ENCODE results near the gene ZNF318.

ZNF318 gene

GRCh38 chr6:43290339-43290904 is 79.0 kb downstream of the ZNF318 start:
- H3K27ac ChIP-seq: no peak overlapping the region
- no peak overlapping the region for H3K4me3 ChIP-seq
- DNase-seq (ENCODE audit: low read depth, low spot score): no peak
- H3K36me3 ChIP-seq (ENCODE audit: insufficient read depth, low read length): no peaks in the 10 kb centered on the region
- no peaks in the 10 kb centered on the region for H3K9me3 ChIP-seq (ENCODE audit: low read depth, low read length)
- no peak overlapping the region for H3K9ac ChIP-seq (ENCODE audit: insufficient read length)
- TF ChIP-seq POLR2AphosphoS5 (IDR thresholded peaks at IDR 0.05; ENCODE audit: borderline replicate concordance, low read depth, low read length) (no peak), EZH2 (IDR thresholded peaks at IDR 0.05) (no peak), FOXP2 (optimal IDR thresholded peaks at IDR 0.05; ENCODE audit: control extremely low read depth, extremely low read length, insufficient read depth) (no peak)

DNA sequence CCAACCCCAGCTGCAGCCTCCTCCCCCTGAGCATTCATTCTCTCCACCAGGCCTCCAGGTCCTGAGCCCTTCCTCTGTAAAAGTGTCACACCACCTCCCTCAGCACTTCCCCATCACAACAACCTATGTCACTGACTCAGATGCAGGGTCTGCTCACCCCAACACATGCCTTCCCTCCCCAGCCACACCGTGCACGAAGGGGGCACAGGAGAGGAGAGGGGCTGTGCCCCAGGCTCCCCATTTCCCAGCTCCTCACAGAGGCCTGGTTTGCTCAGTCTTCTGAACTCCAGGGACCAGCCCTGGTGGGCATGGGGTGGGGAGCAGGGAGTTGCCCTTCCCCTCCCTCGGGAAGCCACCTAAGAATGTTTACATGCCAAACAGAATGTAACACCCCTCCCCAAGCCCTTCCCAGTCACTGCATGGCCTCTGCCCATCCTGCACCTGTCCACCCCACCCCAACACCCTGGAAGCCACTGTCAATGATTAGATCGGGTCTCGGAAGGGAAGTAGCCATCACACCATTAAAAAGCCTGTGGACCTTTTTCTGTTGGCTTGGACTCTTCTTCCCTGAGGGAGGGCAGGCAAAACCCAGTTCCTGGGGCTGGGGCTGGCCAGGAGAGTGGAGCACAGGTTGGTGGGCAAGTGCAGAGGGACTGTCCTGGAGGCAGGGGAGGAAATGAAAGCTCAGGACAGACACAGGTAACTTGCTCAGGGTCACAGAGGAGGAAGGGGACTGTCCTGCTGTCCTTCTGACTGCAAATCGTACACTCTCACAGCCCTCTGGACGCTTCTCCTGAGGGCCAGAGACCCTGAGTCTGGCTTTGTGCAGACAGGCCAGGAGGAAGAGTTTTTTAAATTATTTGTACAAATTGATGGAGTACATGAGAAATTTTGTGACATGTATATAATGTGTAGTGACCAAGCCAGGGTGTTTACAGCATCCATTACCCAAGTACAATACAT is 81.4 kb downstream of the ZNF318 start:
- Histone ChIP-seq H3K4me3 (no peak overlapping the region), H3K9ac (ENCODE audit: insufficient read length) (no peak overlapping the region), H3K27ac (no peak overlapping the region), H3K9me3 (ENCODE audit: low read depth, low read length) (no peaks in the 10 kb centered on the region), H3K36me3 (ENCODE audit: insufficient read depth, low read length) (no peaks in the 10 kb centered on the region)
- DNase-seq (ENCODE audit: low read depth, low spot score): no peak
- no peak for TF ChIP-seq FOXP2 (optimal IDR thresholded peaks at IDR 0.05; ENCODE audit: control extremely low read depth, extremely low read length, insufficient read depth)
- TF ChIP-seq POLR2AphosphoS5 (IDR thresholded peaks at IDR 0.05; ENCODE audit: borderline replicate concordance, low read depth, low read length): no peak
- no peak for TF ChIP-seq EZH2 (IDR thresholded peaks at IDR 0.05)

DNA sequence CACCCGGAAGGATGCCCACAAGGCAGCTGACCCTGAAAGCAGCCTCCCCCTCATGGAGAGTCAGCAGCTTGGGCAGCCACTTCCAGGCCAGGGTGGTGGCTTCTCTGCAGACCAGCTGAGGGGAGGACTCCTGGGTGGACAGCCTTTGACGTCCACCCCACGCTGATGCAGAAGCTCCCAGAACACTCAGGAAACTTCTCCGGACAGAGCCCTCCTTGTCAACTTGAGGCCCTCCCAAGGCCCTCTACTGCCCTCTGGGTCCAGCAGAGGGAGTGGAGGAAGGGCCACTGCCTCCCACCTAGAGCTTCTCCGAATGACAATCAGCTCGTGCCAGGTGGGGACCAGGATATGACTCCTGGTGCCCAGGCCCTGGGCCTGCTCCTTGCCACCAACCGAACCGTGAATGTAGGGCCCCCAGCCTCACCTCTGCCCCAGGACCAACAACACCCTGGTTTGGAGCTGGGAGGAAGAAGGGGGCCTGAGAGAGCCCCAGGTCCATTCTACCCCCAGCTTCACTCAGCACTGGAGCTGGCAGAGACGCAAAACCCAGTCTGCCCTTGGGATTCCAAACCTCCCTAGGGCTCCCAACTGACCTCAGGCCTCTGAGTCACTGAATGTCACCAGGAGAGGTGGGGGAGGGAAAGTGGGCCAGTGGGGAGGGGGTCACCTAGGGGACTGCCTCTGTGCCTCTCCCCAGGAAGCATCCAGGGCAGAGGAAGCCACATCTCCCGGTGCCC is 82.3 kb downstream of the ZNF318 start:
- no peak overlapping the region for H3K9ac ChIP-seq (ENCODE audit: insufficient read length)
- no peaks in the 10 kb centered on the region for H3K9me3 ChIP-seq (ENCODE audit: low read depth, low read length)
- H3K36me3 ChIP-seq (ENCODE audit: insufficient read depth, low read length): no peaks in the 10 kb centered on the region
- H3K4me3 ChIP-seq: no peak overlapping the region
- TF ChIP-seq POLR2AphosphoS5 (IDR thresholded peaks at IDR 0.05; ENCODE audit: borderline replicate concordance, low read depth, low read length): no peak
- no peak for TF ChIP-seq FOXP2 (optimal IDR thresholded peaks at IDR 0.05; ENCODE audit: control extremely low read depth, extremely low read length, insufficient read depth)
- no peak for TF ChIP-seq EZH2 (IDR thresholded peaks at IDR 0.05)
- DNase-seq (ENCODE audit: low read depth, low spot score): no peak
- no peak overlapping the region for H3K27ac ChIP-seq

GRCh38 chr6:43286456-43286979 is 82.9 kb downstream of the ZNF318 start:
- TF ChIP-seq POLR2AphosphoS5 (IDR thresholded peaks at IDR 0.05; ENCODE audit: borderline replicate concordance, low read depth, low read length) (no peak), EZH2 (IDR thresholded peaks at IDR 0.05) (no peak), FOXP2 (optimal IDR thresholded peaks at IDR 0.05; ENCODE audit: control extremely low read depth, extremely low read length, insufficient read depth) (no peak)
- Histone ChIP-seq H3K4me3 (no peak overlapping the region), H3K36me3 (ENCODE audit: insufficient read depth, low read length) (no peaks in the 10 kb centered on the region), H3K27ac (no peak overlapping the region), H3K9ac (ENCODE audit: insufficient read length) (no peak overlapping the region), H3K9me3 (ENCODE audit: low read depth, low read length) (no peaks in the 10 kb centered on the region)
- no peak for DNase-seq (ENCODE audit: low read depth, low spot score)

Data from SK-N-MC (cell line).